Measurements from ENCODE around the gene PUM1.

Gene PUM1

DNA sequence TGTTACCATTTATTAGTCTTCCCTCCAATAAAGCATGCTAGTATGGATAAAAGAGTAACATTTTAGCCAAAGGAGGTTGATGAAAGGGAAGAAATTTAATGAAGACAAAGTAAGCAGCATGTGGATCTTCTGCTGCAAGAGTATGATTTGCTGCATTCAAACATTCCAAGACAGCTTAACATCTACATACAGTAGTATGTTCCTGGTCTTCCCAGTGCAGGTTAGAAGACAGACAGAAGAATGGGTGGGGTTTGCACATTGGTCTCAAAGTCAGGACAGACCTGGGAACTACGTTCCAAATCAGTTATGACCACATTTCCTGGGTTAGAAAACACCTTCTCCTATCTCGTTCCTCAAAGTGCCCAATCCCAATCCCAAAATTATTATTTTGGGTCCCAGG is 43.3 kb downstream of the PUM1 start:
- DNase-seq: no peak

DNA sequence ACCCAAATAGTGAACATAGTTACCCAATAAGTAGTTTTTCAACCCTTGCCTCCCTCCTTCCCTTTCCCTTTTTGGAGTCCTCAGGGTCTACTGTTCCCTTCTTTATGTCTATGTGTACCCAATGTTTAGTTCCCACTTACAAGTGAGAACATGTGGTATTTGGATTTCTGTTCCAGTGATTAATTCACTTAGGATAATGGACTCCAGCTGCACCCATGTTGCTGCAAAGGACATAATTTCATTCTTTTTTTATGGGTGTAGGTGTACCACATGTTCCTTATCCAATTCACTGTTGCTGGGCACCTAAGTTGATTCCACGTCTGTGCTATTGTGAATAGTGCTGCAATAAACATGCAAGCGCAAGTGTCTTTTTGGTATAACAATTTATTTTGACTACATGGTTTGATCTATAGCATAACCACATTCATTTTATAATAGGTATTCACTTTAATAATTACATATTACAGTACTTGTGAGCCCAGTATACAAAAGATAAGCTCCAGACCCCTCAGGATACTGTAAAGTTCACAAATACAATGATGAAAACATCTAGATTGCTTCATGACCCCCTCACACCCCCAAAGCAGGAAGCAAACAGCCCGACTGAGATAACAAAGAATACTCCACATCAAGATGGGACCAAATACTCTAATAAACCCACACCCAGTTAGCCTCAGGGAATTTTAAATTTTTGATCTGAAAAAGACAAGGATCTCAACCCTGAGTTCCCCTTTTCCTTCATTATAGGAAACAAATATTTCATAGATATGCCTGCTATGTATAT is 45.3 kb downstream of the PUM1 start:
- no peak for DNase-seq

DNA sequence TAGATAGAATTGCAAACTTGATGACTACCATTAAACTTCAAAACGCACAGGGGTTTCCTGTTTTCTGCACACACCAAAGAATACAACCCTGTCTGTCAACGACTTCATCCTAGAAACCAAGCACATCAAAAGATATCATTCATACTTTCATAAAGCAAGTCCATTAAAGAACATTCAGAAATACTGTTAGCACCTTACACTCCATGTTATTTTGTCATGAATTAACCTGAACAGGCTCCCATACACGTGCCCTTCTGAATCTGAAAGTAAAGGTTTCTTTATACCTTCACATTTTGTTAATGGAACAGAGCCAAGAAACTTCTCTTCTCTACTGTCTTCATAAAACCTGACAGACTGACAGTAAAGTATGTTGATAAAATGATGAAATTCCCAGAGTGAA is 46.1 kb downstream of the PUM1 start:
- DNase-seq: no peak

DNA sequence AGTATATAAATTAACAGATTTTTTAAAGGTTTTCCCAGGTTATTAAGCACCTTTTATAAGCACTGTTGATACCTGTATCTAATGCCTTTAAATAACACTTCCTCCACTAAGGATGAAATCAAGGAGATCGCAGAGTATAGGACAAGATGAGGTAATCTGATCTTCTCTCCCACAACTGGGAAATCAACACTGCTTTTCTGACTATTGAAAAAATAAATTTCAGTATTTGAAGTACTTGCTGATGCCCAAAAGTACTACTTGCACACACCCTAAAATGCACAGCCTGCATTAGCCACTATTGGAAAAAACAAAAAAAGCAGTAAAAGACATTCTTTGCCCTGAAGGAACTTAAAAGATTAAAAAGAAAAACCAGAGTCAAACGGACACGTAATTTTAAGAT is 48.6 kb downstream of the PUM1 start:
- DNase-seq: no peak

DNA sequence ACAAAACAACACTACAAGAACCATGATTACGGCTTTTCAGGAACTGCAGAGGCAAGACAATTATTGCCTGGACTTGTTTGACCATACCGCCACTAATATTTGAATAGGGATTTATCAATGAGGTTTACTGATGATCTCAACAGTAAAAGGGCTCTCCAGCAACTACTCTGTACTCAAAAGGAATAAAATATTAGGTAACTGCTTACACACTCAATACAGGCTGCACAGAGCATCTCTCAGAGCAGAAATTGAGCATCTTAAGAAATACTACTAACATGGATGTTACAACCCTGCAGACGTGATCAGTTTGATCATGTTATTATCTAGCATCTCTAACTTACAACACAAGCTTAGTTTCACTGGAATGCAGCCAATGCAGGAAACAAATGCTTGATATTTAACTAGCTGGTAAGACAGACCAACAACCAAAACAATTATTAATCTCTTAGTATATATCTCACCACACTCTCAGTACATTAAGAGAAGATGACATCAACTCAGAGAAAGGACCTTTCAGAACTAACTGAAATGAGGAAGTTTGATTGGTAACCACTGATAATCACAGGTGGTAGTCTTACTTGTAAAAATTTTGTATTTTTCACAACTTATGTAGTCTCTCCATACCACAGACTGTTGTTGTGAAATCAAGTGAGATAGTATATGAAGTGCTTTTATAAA is 52.2 kb downstream of the PUM1 start:
- no peak for DNase-seq

DNA sequence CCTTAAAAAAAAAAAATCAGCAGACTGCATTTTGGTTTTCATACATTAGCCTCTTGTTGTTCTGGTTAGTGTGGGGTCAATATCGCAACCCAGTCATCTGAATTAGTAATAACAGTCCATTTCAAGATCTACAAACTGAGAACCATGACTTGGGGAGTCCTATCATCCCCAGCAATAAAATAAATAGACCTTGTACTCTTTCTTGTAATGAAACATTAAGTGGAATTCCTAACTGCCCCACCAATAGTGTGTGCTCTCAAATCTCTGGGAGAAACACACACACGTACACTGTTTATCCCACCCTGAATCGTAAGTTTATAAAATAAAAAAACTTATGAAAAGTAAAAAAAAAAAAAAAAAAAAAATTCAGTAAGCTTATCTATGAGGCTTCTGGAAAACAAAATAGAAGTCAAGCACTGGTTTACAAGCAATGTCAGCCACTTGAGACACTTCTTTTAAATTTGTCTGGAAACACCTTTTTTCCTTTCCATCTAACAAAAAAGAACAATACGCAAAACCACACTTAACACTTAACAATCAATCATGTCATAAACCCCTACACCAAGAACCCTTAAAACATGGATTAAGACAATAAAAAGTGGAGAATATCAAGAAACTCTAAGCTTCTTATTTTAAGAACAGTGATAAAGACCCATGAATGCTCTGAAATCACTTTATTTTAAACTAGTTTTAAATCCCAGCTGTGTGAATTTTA is 53.1 kb downstream of the PUM1 start:
- no peak for DNase-seq

DNA sequence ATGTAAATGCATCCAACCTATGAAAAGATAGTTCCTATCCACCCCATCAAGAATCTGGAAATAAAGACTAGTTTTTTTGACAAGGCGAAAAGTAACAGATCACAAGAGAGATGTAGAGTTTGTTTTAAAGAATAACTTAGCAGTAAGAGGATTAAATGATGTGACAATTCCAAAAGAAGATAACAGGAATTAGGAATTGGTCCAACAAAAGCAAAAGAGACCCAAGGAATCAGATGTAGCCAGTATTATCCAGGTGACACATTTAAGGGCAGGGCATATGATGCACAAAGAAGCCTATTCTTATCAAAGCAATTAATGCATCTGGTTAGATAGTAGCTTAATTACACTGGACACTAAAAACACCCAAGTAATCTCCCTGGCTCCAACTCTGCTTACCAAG is 53.8 kb downstream of the PUM1 start:
- no peak for DNase-seq

DNA sequence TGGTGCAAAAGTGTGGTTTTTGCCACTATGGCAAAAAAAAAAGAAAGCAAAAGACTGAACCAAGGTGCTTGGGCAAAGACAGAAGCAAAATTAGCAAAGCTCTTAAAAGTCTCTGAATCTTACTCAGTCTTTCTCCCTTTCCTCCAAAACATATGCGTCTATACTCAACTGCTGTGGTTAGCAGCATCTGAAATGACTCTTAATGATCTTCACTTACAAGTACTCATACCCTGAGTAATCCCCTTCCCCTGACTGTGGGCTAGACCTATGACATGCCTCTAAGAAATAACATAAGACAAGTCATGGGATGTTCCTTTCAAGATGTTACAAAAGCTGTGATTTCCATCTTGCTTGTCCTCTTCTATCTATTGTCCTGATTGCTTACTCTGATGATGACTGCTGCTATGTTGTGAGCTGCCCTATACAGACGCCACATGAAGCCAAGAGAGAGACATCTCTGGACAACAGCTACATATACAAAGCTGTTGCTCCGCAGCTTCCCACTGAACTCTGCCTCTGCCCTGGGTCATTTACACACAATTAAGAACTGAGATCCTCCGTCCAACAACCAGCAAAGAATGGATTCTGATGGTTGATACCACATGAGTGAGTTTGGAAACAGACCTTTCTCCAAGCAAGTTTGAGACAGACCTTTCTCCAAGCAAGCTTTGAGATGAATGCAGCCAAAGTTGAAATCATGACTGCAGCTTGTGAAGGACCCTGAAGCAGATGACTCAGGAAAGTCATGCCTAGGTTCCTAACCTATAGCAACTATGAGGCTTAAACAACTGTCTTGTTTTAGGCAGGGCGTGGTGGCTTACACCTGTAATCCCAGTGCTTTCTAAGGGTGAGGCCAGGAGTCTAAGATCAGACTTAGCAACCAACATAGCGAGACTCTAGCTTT is 55.2 kb downstream of the PUM1 start:
- DNase-seq: no peak

DNA sequence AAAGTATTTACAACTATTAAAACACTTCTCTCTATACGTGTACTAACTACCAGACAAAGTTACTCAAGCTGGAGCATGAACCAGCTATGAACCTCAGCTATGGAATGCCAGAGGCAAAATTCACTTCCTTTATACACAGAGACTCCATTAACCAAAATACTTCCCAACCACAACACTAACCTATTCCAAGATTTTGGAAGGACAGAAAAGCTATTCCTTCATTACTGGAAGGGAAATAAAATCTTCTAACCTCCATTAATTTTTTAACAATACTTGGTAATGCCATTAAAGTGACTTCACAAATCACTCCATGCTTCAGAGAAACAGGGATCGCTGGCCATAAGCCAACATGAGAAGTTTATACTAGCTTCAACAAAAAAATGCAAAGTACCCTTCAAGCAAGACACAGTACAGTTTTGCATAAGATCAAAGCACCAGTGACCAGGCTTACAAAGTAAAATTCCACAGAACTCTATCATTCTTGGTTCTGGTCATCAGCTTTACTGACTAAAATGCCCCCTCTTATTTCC is 58.0 kb downstream of the PUM1 start:
- no peak for DNase-seq

DNA sequence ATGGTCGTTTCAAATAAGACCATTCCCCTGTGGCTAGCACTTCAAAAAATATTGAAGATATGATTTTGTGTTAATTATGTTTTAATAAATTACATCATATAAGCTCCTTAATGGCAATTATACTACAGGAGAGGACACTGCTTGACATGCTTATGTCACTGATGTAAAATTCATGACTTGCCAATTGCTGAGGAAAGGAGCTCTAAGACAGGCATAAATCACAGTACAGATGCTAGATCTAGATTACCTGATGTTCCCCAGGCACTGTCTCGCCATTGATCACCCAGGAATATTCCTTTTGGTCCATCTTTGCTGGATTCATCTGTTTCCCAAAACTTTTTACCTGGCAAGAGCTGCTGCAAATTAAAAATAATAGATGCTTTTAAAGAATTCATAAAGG is 58.8 kb downstream of the PUM1 start:
- no peak for DNase-seq

DNA sequence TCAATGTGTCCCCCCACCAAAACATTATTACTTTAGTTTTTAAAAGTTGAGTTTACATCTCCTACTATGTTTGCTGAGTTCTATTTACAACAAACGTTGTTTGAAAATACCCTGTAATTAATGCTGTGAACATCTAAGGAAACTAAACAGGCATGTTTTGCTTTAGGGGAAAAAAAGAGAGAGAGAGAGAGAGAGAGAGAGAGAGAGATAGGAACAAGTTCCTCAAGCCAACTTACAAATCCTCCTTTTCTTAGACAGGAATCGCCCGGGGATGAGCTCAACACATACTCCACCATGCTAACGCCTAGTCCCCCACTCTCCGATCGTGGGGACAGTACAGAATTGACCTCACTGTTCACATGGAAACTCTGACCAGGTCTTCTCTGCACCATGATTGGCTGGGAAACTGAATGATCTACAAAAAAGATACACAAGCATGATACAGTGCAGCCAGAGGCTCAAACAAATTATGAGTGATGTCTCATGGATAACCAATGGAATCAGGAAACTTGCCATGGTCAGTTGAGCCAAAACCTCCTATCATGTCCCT is 59.8 kb downstream of the PUM1 start:
- DNase-seq: no peak

DNA sequence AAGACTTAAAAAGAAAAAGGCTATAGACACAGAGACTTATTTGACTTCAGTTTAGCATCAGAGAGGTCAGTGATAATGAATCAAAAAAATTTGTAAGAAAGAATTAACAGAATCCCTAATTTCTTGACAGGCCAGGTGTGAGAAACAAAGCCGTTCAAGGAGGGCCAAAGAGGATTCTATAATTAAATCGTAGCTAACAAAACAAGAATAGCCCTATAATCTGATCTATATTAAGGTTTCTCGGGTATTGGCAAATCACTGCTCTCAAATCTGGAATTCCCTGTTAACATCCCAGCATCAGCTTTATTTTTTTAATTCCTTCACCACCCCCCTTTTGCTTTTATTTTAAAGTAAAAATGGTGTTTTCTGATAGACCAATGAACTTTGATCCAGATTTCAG is 60.3 kb downstream of the PUM1 start:
- no peak for DNase-seq

DNA sequence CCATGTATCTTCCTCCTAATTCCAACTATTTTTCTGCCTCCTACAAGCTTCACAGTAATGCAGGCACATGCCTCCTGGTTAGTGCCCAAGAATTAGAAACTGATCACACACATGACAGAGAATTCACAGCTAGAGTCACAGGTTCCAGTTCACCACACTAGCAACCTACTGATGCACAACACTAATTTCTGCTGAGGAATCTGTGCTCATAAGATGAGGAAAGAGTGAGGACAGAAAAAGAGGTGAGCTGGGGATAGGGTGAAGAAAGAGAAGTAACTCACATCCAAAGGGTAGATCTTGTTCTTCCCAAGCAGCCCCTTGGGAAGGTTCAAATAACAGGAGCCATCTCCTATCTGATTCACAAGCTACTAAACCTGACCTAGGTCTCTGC is 61.3 kb downstream of the PUM1 start:
- no peak for DNase-seq

DNA sequence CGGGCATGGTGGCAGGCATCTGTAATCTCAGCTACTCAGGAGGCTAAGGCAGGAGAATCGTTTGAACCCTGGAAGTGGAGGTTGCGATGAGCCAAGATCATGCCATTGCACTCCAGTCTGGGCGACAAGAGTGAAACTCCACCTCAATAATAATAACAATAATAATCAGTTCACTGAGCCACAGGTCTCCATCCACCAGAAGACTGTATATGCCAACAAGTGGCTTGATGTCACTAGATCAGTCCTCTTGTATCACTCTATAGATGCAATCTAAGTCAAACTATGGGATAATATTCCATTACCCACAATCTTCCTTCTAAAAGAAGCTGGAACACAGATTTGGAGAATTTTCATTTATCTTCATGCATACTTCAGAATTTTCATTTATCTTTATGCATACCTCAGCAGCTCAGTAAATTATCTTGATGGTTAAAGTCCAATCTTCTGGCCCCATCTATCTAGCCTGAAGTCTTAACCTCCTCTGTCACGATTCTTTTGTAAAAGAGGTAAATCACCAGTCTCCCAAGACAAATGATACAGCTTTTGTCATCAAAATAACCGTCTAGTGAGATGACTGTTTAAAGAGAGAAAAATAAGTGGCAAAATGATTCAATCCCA is 61.8 kb downstream of the PUM1 start:
- no peak for DNase-seq

DNA sequence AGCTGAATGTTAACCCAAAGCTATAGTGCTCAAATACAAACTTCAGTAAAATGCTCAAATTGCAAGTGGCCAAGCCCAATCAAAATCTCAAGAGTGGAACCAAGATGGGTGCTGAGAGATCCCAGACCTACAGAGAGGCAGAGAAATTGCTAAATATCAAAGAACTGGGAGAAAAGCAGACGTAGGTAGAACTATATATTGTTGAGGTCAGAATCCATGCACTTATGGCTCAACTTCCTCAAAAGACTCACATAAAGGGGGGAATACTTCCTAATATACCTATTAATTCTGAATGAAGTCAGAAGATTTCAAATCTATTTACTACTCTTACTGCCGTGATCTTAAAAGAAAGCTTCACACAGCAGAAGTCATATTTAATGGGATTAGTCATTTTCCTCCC is 65.2 kb downstream of the PUM1 start:
- DNase-seq: no peak

DNA sequence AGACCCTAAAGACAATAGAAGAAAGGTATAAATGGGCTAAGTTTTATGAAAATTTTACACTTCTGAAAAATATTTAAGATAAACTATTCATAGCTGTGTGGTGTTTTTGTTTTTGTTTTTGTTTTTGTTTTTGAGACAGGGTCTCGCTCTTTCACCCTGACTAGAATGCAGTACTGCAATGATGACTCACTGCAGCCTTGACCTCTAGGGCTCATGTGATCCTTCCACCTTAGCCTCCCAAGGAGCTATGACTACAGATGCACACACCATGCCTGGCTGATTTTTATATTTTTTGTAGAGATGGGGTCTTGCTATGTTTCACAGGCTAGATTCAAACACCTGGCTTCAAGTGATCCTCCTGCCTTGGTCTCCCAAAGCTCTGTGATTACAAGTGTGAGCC is 66.6 kb downstream of the PUM1 start:
- no peak for DNase-seq

DNA sequence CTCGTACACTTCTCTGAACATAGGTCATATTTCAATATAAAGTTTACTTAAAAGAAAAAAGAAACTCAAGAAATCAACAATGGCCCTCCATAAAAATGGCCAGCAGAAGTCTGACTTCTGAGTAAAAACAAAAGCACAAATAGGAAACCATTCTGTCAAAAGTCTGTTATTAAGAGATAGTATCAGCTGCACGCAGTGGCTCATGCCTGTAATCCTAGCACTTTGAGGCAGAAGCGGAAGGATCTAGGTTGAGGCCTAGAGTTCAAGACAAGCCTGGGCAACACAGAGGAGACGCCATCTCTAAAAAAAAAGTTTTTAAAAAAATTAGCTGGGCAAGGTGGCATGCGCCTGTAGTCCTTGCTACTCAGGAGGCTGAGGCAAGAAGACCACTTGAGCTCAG is 67.3 kb downstream of the PUM1 start:
- DNase-seq: no peak

DNA sequence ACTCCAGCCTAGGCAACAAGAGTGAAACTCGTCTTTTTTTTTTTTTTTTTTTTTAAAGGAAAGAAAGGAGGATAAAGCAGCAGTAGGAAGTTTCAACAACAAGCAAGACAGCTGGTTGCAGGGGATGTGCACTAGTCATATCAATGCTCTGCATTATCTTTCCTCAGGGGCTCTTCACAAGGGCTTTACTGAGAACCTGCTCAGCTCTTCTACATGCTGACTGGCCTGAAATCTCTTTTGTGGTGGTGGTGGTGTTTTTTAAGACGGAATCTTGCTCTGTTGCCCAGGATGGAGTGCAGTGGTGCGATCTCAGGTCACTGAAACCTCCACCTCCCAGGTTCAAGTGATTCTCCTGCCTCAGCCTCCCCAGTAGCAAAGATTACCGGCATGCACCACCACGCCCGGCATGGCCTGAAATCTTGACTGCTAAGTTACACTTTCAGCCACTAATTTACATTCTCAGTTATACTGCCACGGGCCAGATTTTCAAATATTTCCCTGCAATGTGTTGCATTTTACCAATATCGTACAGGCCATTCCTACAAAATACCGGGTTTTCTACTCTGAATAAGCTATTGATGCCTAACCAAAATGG is 68.0 kb downstream of the PUM1 start:
- no peak for DNase-seq

DNA sequence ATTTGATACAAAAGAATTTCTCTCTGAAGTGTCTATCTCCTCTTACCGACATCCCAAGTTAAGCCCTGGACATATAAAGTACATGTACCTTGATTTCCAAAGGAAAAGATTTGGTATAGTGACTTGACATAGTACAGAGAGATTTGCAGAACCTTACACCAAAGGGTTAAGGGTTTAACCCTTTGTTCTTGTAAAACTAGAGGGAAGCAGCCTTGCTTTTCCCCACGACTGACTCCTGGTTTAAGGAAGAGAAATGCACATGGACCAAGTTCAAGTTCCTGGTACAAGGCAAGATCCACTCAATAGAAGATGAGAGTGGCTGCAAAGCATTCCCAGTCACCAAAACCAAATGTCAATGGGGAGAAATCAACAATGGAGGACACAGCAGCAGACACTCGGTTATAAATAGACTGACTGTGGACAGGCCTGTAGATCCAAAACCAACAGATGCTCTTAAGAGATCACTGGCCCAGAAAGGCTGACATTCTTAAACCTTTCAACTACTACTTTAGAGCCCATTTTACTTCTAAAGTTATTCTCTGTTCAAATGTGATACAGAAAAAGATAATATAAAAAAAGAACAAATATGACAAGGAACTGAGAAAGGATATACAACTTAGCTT is 69.4 kb downstream of the PUM1 start:
- no peak for DNase-seq

DNA sequence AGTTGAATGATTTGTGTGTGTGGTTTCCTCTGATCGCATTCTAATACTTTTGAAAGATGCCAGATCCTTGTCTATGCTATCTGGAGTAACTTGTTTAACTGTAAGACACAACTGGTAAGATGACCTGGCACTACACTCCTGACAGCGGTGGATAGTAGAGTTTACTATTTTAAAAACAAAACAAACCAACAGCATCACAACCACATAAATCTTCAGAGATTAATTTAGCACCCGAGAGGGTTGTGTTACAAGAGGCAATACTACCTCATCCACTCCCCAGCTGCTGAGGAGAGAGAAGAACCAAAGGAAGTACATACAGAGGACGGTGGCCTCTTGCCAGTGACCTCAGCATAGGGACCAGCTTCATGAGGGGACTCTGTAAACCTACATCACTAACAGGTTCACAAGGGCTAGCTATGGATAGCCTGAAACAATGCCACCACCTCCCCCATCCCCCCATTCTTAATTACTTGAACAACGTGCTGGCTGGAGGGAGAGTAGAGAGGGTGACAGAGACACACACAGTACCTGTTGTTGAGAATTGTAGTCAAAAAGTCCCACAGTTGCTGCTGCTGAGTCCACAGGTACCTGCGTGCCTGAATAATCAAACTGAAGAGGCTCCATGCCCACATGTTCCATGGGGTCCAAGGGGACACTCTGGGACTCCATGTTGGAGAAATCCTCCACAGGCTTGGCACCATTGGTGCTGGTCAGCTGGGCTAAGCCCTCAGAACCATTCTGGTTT is 73.5 kb downstream of the PUM1 start:
- DNase-seq: no peak

Measured in SHP77 treated with DMSO at 0.1 percent for 48 hours (cell line).